HG02763 (cell line): Measurements from ENCODE around the gene CEP19.
A peak's percentile ranks its signal among the peaks of the same experiment; 100 is the strongest.

Source experiments
- ATAC-seq: cut with Tn5 transposase; IDR thresholded peaks from one replicate; pipeline ENCODE4 v1.9.1; 2021; ENCODE audit warnings: mild to moderate bottlenecking, moderate library complexity; ENCODE audit not compliant: unreplicated experiment

CEP19 gene

DNA sequence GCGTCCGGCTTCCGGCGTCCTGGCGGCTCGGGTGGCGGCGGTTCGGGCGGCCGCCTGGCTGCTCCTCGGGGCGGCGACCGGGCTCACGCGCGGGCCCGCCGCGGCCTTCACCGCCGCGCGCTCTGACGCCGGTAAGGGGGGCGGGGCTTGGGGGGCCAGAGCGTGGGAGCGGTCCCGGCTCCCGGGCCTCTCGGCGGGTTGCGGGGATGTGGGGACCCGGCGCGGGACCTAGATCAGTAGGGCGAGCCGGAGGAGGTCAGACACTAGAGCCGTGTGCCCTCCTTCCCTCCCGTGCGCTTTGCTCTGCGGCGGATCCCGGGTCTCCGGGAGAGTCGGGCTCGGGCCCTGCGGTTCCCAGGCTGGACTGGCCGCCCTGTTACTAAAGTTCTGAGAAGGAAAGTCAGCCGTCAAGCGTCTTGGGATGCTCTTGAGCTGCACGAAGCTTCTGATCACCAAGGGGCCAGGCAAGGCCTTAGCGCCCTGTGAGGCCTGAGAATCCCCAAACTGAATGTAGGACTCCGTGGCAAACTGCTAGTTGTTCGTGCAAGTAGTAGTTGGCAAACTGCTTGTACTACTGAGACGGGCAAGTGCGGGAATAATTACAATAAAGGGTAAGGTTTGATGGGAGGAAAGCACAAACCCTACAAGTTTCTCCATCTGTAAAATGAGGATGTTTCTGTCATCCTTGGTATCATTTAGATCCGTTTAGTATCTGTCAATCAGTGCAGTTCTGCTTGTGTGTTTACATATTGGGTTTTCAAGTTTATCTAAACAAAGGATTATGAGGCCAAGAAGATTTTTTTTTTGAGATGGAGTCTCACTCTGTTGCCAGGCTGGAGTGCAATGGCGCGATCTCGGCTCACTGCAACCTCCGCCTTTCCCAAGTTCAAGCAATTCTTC lies 714 bp upstream of the CEP19 start:
- peak; percentile 50 for ATAC-seq

DNA sequence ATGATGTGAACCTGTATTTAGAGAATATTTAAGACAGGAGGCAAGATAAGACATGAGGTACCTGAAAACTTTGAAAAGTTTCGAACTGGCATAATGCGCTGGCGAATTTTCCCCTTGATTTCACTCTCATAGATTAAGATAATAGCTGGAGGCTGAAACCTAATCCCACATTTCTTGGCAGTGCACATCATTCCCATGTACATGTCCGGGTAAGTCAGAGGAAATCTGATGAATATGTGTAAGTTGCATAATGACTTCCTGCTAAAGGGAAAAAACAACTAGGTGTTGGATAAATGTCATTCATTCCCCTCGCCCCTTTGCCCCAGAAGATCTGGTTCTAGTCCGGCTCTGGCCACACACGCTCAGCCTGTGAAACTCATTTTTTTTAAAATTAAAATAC lies 3.6 kb downstream of the CEP19 start:
- ATAC-seq: no peak

DNA sequence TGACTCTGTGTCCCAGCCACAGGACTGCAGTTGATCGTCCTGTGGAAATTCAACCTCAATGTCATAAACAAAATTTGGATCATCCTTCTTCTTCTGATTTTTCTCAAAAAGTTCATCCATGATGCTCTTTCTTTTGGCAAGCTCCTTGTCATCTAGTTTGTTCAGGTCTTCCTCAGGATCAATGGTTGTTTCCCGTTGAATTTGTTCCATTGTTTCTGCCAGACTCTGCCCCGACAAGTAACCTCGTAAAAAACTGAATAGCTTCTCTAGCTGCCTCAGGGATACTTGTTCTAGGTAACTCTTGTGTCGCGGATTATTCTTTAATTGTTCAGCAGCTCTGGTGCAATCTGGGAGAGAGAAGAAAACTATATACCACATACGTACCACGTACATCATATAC lies 4.5 kb downstream of the CEP19 start:
- no peak for ATAC-seq

DNA sequence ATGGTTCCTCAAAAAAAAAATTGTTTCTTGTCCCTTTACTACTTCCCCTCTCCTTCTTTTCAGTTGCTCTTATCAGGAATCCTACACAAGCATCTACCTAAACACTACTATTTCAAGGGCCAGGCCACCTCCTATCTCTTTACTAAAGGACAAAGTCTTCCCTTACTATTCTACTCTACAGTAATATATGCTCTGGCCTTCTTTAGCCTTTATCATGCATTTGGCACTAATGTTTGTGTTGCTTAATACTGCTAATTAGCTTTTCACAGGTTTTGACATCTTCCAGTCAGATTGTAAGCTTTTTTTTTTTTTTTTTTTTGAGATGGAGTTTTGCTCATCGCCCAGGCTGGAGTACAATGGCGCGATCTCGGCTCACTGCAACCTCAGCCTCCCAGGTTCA lies 5.3 kb downstream of the CEP19 start:
- no peak for ATAC-seq

DNA sequence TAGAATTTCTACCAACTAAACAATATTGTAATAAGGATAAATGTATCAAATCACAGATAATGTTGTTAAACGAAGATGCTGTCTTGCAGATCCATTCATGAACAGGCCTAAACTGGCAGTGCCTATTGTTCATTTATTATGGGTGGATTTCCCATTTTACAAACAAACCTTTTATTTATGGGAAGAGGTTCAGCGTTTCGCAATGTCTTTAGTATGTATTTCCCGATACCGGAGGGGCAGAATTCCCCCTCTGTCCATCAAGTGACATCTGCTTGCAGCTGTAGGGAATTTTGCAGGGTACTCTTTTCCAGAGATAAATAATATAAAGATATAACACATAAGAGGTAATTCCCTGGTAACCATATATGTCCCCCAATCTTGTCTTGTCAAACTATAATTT lies 5.7 kb downstream of the CEP19 start:
- ATAC-seq: no peak

DNA sequence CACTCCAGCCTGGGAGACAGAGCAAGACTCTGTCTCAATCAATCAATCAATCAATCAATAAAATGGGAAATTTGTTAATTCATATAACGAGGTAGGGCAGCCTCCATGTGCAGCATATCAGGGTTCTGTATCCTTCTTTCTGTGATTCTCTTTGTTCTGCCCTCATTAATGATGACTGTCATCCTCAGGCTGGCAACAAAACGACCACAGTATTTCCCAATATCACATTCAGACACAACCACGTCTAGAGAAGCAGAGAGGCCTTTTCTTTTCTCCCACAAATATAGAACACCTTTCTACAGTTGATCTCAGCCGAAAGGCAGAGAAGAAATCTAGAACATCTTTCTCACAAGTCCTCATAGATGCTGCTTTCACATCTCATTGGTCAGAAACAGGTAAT lies 11.2 kb downstream of the CEP19 start:
- ATAC-seq: no peak

DNA sequence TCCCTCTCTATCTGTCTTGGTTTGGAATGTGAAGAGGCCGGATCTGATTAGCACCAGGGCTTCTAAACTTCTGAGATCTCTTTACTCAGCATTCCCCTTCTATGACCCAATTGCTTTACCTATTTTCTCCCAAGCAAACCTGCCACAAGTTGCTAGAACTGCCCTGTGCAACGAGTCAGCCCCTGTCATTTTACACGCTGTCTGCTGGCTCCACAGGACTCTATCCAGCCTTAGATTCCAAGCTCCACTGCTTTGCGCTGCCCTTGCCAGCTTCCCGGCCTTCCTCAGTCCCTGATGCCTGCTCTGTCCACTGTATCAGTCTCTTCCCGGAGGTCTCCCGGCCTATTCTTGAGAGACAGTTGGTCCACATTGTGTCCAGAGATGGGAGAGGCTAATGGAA lies 12.3 kb downstream of the CEP19 start:
- ATAC-seq: no peak

DNA sequence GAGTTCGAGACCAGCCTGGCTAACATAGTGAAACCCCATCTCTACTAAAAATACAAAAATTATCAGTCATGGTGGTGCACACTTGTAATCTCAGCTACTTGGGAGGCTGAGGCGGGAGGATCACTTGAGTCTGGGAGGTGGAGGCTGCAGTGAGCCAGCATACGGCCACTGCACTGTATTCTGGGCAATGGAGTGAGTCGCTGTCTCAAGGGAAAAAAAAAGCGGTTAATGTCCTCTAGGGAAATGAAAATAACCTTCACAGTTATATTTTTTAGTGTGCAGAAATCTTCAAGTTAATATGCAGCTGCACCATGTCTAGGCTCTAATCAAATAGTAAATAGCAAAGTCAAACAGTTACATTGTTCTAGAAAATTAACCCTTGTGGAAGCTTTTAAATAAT lies 14.8 kb downstream of the CEP19 start:
- no peak for ATAC-seq

DNA sequence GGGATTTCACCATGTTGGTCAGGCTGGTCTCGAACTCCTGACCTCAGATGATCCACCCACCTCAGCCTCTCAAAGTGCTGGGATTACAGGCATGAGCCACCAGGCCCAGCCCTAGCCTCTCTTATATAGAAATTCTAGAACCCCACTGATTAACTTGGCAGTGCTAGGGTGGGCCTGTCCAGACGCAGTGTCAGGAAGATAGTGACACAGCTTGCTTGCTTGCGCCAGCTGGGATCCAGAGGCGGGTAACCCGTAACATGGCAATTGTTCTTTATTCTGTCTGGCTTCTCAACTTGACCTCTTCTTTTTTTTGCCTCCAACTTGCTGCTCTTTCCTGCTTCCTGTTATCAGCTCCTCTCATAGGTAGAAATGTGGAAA lies 16.2 kb downstream of the CEP19 start:
- ATAC-seq: no peak

DNA sequence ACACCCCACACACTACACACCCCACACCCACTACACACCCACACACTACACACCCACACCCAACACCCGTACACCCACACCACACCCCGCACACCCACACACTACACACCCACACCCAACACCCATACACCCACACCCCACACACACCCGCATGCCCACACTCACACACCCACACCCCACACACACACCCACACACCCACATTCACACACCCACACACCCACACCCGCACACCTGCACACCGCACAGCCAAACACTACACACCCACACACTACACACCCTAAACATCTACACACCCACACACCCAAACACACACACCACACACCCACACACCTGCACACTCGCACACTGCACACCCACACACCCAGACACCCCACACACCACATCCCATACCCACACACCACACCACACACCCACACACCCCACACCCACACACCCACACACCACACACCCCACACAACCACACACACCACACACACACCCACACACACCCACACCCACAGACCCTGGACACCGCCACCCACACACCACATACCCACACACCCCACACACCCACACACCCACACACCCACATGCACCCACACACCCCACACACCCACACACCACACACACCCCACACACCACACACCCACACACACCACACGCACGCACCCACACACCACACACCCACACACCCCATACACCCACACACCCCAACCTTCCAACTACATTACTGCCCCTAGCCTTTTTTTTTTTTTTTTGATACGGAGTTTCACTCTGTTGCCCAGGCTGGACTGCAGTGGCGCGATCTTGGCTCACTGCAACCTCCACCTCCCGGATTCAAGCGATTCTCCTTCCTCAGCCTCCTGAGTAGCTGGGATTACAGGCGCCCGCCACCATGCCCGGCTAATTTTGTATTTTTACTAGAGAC lies 16.9 kb downstream of the CEP19 start:
- no peak for ATAC-seq

DNA sequence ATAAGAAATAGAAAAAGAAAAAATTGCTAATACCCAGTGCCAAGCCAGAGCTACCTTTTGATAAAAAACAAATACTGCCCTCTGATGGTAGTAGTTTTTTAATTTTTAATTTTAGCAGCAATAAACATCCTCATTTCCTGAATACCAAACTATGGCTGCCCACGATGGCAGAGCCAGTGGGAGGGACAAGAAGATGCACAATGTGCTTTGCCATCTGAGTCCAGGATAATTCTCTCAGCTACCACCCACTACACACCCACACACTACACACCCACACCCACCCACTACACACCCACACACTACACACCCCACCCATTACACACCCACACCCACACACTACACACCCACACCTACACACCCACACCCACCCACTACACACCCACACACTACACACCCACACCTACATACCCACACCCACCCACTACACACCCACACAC lies 17.8 kb downstream of the CEP19 start:
- ATAC-seq: no peak

DNA sequence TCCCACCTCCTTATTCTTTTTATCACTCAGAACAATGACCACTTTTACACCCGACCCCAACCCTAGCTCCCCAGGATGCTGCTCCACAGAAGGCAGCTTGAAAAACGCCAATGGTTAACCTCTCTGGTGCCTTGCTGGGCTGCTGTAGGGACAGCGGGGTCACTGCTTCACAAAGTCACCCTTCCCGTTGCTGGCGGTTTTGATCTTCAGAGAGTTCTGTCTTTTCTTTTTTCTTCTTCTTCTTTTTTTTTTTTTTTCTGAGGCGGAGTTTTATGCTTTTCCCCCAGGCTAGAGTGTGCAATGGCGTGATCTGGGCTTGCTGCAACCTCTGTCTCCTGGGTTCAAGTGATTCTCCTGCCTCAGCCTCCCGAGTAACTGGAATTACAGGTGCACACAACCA lies 20.7 kb downstream of the CEP19 start:
- no peak for ATAC-seq

DNA sequence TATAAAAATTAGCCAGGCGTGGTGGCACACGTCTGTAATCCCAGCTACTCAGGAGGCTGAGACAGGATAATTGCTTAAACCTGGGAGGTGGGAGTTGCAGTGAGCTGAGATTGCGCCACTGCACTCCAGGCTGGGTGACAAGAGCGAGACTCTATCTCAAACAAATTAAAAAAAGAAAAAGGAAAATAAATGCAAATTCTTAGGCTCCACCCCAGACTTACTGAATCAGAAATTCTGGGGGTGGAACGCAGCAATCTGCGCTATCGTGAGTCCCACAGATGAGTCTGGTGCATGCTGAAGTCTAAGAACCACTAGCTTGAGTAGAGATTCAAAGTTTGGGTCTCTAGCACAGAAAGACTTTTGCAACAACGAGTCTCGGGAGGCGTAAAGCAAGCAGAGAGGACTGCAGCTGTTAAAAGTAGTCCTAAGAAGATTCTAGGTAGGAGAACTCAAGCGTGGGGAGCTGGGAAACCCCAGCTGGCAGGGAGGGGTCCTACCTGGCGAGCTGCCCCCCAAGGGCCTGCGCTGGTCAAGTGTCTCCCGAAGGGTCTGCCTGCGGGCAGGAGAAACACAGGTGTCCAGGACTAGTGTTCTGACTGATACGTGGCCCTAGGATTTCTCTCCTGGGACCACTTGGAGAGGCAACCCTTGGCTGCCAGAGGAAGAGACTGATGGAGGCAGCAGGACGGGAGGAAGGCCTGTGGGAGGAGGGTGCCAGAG lies 21.9 kb downstream of the CEP19 start:
- no peak for ATAC-seq

DNA sequence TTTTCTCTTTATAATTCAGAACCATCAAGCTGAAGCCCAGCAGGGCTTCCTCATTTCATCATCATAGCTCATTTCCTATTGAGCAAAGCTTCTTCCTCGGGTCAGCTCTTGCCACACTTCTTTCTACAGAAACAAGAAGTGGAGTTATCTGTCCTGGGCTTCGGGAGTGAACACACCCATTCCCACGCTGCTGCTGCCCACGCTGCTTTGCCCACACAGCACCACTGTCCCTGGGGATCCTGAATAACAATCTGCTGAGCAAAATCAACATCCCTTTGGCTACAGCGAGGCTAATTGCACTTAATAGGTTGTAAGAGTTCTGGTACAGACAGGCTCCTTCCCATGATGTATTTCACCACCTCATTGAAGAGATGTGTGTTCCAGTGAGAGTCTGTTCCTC lies 23.7 kb downstream of the CEP19 start:
- ATAC-seq: no peak

DNA sequence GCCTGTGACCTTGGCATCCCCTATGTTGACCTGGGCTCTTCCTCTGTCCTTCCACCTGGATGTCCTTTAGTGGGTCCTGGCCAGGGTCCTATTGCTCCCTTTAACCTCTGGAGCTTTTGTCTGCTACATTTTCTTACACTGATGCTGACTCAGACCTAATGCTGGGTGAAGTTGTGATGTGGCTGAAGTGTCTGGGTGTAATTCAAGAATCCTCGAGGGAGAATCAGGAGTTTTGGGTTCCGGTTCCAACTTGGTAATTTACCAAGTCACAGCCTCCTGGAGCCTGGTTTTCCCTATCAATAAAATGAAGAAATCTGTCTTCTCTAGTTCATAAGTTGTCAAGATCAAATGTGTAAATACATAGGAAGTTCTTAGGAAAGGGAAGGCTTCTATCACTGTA lies 25.6 kb downstream of the CEP19 start:
- ATAC-seq: no peak

DNA sequence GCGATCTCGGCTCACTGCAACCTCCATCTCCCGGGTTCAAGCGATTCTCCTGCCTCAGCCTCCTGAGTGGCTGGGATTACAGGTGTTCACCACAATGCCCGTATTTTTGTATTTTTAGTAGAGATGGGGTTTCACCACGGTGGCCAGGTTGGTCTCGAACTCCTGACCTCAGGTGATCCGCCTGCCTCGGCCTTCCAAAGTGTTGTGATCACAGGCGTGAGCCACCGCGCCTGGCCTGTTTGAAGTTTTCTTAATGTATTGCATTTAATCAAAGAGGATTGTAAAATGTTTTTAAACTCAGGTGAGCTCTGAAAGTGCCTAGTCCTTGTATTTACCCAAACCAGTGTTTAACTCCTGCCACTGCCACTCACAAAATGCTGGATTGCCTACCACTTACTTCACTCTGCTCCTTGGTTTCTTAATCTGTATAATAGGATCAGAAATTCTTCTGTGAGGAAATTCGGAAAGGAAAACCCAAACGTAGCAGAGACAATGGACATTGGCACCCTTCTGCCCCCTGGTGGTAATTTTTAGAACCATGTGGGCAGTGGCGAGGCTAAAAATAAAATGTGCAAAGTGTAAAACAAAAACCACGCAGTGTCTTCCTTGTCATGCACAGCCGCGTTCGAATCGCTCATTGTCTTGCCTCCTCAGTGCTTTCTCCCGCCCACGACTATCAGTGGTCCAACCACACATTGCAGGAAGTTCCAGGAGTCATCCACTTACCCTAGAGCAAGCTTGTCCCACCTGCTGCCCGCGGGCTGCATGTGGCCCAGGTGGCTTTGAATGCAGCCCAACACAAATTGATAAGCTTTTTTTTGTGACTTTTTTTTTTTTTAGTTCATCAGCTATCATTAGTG lies 27.3 kb downstream of the CEP19 start:
- peak; percentile 88 for ATAC-seq

DNA sequence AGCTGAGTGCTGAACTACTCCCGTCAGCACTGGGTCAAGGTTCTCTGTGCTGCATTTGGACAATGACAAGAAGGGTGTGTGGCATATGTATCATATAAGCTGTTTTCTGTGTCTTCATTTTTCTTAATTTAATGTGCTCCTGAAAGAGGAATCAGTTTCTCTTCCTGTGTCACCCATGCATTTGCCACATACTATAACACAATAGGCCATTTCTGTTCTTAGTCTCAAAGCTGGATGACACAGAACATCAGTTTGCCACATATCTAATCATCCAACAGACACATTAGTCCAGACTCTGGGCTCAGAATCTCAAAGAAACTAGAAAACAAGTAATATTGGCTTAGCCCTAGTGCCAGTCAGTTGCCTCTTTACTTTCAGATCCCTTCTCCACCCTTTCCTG lies 34.1 kb downstream of the CEP19 start:
- ATAC-seq: no peak

DNA sequence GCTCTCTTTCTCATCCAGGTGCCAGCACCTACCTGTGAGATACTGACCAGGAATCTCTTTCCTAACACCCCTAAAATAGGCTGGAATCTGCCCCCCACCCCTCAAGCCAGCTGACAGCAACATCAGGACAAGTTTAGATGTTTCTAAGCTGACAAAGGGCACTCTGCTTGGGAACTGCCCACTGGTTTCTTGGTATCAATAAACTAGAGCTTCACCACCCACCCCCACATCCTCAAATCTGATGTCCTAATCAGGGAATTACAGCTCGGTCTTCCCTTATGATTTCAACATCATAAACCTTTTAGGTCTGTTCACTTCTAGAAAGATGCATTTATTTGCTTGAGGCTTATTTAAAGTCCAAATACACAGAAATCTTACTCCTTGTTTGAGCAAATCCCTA lies 34.7 kb downstream of the CEP19 start:
- no peak for ATAC-seq

DNA sequence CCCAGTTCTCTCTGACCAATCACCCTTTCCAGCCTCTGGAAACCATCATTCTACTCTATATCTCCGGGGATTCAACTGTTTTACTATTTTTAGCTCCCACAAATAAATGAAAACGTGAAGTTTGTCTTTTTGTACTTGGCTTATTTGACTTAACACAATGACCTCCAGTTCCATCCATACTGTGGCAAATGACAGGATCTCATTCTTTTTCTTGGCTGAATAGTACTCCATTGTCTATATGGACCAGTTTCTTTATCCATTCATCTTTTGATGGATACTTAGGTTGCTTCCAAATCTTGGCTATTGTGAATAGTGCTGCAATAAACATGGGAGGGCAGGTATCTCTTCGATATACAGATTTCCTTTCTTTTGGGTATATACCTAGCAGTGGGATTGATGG lies 38.4 kb downstream of the CEP19 start:
- no peak for ATAC-seq

DNA sequence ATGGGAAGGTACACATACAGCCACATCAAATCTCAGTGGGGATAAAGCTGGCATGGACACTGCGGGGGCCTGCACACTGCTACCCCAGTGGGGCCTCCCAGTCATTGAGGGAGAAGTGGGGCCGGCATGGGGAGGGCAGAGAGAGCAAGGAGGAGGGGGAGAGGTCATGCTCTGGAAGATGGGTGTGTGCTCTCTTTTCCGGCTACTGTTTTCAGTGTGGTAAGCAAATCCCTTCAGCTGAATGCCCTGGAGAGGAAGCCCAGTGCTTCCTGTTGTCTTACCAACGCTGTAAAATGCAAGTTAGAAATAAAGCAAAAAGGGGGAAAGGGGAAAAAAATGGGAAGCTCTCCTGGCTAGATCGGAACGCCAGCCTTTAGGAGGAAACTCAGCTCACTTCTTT lies 41.7 kb downstream of the CEP19 start:
- no peak for ATAC-seq
